Smooth muscle cell (in vitro differentiated cells): ENCODE results near the gene OMA1. TPM values are rescaled to one million over a fixed set of nuclear protein-coding genes. Genes with fewer than 3 reads are reported as not detected.
A peak's percentile ranks its signal among the peaks of the same experiment; 100 is the strongest.

Source experiments
- DNase-seq: peaks from one replicate; lab custom pipeline; 2025; ENCODE audit not compliant: unreplicated experiment; lab: John Stamatoyannopoulos, UW
- H2AFZ ChIP-seq: fragments of 200-600 bp; sonication (generic); 2 replicates; pipeline ENCODE4 v1.6.0; 2016; ENCODE audit warnings: antibody characterized with exemption, low read depth, mild to moderate bottlenecking
- H3F3A ChIP-seq: fragments of 200-600 bp; sonication (generic); 2 replicates; pipeline ENCODE4 v1.6.0; 2017; ENCODE audit warnings: antibody characterized with exemption, low read depth
- H3K27ac ChIP-seq: fragments of 200-600 bp; sonication (generic); 2 replicates; pipeline ENCODE4 v1.5.1; 2016; ENCODE audit warnings: low read depth, mild to moderate bottlenecking
- H3K27me3 ChIP-seq: fragments of 200-600 bp; sonication (generic); 2 replicates; pipeline ENCODE4 v1.6.1; 2016; ENCODE audit warnings: low read depth, mild to moderate bottlenecking
- H3K36me3 ChIP-seq: fragments of 200-600 bp; sonication (generic); 2 replicates; pipeline ENCODE4 v1.5.1; 2016; ENCODE audit warnings: low read depth
- H3K4me1 ChIP-seq: fragments of 200-600 bp; sonication (generic); 2 replicates; pipeline ENCODE4 v1.5.1; 2016; ENCODE audit warnings: low read depth
- H3K4me2 ChIP-seq: fragments of 200-600 bp; sonication (generic); 2 replicates; pipeline ENCODE4 v1.6.0; 2016; ENCODE audit warnings: mild to moderate bottlenecking
- H3K4me3 ChIP-seq: fragments of 200-600 bp; sonication (generic); 2 replicates; pipeline ENCODE4 v1.5.1; 2016; ENCODE audit warnings: mild to moderate bottlenecking
- H3K79me2 ChIP-seq: fragments of 200-600 bp; sonication (generic); 2 replicates; pipeline ENCODE4 v1.6.0; 2016; ENCODE audit warnings: low read depth, mild to moderate bottlenecking
- H3K9ac ChIP-seq: fragments of 200-600 bp; sonication (generic); 2 replicates; pipeline ENCODE4 v1.6.0; 2016; ENCODE audit warnings: low read depth
- H3K9me3 ChIP-seq: fragments of 200-600 bp; sonication (generic); replicated peaks from 2 replicates; pipeline ENCODE4 v1.5.1; 2016; ENCODE audit warnings: low read depth
- H4K20me1 ChIP-seq: fragments of 200-600 bp; sonication (generic); 2 replicates; pipeline ENCODE4 v1.6.0; 2016; ENCODE audit warnings: low read depth
- WGBS: methylation state at CpG from one replicate; pipeline ENCODE4 v1.1.7; 2016; ENCODE audit warnings: low lambda C conversion rate; 5-methylcytosine and 5-hydroxymethylcytosine counted together
- polyA plus RNA-seq: library from polyadenylated mRNA; unstranded; fragments of >200 nt; fragmentation: Nextera tagmentation; extraction: Ambion mirVana; gene quantifications from 2 replicates; pipeline ENCODE4 v1.2.1, GENCODE V29; 2016
- total RNA-seq: library from RNA; depleted of rRNA; stranded (reverse); fragments of >200 nt; gene quantifications from 2 replicates; pipeline ENCODE4 v1.2.3, GENCODE V29; 2014
- TF ChIP-seq, protein P1 (sequence below): fragments of 200-600 bp; sonication (generic); IDR thresholded peaks from 2 replicates; pipeline ENCODE4 v1.5.1; 2017; ENCODE audit warnings: borderline replicate concordance, mild to moderate bottlenecking, antibody characterized with exemption; ENCODE audit not compliant: insufficient read depth, poor library complexity, severe bottlenecking

Gene OMA1
- total and polyA plus RNA-seq, 2 experiments from 2014 or later = 4.4 to 12.5 TPM

DNA sequence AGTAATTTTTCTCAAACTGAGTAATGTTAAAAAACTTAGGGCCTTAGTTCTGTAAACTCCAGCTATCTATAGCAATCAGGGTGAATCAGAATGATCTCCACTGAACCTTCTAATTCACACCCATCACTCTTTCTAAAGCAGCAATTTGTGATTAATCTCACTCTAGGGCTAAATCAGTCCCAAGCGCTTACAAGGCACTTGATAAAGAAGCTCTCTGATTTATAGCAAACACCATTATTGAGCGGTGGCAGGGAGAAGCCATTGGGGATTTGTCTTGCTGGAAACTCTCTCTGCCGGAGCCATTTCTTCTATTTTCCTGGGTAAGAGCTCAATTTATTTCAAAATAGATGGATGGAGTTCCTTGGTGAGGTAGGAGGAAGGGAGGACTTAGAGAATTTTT lies 77.0 kb downstream of the OMA1 start:
- TF ChIP-seq, protein P1, sequence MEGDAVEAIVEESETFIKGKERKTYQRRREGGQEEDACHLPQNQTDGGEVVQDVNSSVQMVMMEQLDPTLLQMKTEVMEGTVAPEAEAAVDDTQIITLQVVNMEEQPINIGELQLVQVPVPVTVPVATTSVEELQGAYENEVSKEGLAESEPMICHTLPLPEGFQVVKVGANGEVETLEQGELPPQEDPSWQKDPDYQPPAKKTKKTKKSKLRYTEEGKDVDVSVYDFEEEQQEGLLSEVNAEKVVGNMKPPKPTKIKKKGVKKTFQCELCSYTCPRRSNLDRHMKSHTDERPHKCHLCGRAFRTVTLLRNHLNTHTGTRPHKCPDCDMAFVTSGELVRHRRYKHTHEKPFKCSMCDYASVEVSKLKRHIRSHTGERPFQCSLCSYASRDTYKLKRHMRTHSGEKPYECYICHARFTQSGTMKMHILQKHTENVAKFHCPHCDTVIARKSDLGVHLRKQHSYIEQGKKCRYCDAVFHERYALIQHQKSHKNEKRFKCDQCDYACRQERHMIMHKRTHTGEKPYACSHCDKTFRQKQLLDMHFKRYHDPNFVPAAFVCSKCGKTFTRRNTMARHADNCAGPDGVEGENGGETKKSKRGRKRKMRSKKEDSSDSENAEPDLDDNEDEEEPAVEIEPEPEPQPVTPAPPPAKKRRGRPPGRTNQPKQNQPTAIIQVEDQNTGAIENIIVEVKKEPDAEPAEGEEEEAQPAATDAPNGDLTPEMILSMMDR = no peak
- 83% methylated on average over 3 of the region's 3 CpGs for whole genome bisulfite sequencing
- no peaks in the 10 kb centered on the region for H3F3A ChIP-seq

DNA sequence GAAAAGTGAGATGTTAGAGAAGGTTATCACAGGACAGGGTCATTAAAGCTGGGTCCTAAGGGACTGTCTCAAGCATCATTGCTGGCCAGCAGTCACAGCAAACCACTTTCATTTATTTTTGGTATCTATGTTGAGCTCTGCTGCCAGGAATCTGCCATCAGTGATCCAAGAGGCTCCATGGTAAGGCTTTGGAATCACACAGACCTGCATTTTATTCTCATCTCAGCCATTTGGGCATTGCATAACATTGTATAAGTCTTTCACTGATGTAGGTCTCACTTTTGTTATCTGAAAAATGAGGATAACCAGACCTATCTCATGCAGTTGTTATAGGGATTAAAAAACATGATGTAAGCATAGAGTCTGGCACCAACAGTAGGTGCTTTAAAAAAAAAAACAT lies 77.5 kb downstream of the OMA1 start:
- H3K4me2 ChIP-seq = peak overlapping the region; percentile 0
- no peaks in the 10 kb centered on the region for H4K20me1 ChIP-seq
- H2AFZ ChIP-seq = no peak overlapping the region
- H3K4me3 ChIP-seq = no peak overlapping the region
- H3K27ac ChIP-seq = no peak overlapping the region
- H3K4me1 ChIP-seq = no peaks in the 10 kb centered on the region
- H3K79me2 ChIP-seq = no peaks in the 10 kb centered on the region
- DNase-seq = no peak
- TF ChIP-seq, protein P1 = no peak
- no peaks in the 10 kb centered on the region for H3K9me3 ChIP-seq
- H3F3A ChIP-seq = no peaks in the 10 kb centered on the region
- no peaks in the 10 kb centered on the region for H3K27me3 ChIP-seq
- no peak overlapping the region for H3K9ac ChIP-seq
- H3K36me3 ChIP-seq = no peaks in the 10 kb centered on the region

More for the DNA sequence above, 77.0 kb downstream of the OMA1 start:
- Histone ChIP-seq H3K4me2 (peak overlapping the region; percentile 0), H3K27me3 (no peaks in the 10 kb centered on the region), H4K20me1 (no peaks in the 10 kb centered on the region), H3K79me2 (no peaks in the 10 kb centered on the region), H3K9ac (no peak overlapping the region), H3K4me3 (no peak overlapping the region), H3K4me1 (no peaks in the 10 kb centered on the region), H3K27ac (no peak overlapping the region), H3K36me3 (no peaks in the 10 kb centered on the region), H3K9me3 (no peaks in the 10 kb centered on the region), H2AFZ (no peak overlapping the region)
- DNase-seq = no peak

DNA sequence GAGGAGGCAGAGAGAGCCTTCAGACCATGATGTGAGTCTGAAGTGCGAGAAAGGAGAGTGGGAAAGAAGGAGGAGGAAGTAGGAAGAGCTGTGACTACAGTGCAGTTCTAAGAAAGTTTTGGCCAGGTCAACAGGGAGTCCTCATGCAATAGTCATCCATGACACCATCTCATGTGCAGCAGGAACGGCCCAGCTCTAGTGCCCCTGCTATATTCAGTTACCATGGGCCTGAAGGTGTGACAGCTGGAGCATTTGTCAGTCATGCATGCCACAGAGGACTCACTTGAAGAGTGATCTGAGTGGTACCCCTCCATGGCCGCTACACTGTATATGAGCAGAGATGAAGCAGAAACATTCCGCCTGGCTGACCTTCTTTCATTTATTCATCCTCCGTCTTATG lies 77.9 kb downstream of the OMA1 start:
- WGBS = 74% methylated on average over 5 of the region's 5 CpGs
- no peaks in the 10 kb centered on the region for H3K36me3 ChIP-seq

More for the DNA sequence above, 77.9 kb downstream of the OMA1 start:
- Histone ChIP-seq H3K4me2 (no peak overlapping the region), H3K27me3 (no peaks in the 10 kb centered on the region), H4K20me1 (no peaks in the 10 kb centered on the region), H3K27ac (no peak overlapping the region), H3F3A (no peaks in the 10 kb centered on the region), H2AFZ (no peak overlapping the region), H3K4me3 (no peak overlapping the region), H3K79me2 (no peaks in the 10 kb centered on the region), H3K9me3 (no peaks in the 10 kb centered on the region), H3K4me1 (no peaks in the 10 kb centered on the region), H3K9ac (no peak overlapping the region)
- TF ChIP-seq, protein P1 = no peak
- DNase-seq = no peak
